ENCODE measurements around the gene FOXF2. TPM values are rescaled to one million over a fixed set of nuclear protein-coding genes. Genes with fewer than 3 reads are reported as not detected.

FOXF2 gene
- not detected in 2 replicates for total RNA-seq

GRCh38 chr6:1389369-1390132 lies at the start of gene FOXF2:
Gene FOXF2 (plus strand): TSS chr6:1389576. CDS start chr6:1389948, 372 bp downstream.

Other genes starting within 250 kb of the FOXF2 start
- gene FOXQ1, start 77.5 kb upstream of the FOXF2 start, total RNA-seq: not detected in 2 replicates
- 2.1 and 2.3 TPM in 2 replicates for gene FOXC1, start 220.3 kb downstream of the FOXF2 start, total RNA-seq

Measured in myometrial cell (primary cell).